ENCODE data around the gene KIAA1210.
A peak's percentile ranks its signal among the peaks of the same experiment; 100 is the strongest.

The KIAA1210 gene

DNA sequence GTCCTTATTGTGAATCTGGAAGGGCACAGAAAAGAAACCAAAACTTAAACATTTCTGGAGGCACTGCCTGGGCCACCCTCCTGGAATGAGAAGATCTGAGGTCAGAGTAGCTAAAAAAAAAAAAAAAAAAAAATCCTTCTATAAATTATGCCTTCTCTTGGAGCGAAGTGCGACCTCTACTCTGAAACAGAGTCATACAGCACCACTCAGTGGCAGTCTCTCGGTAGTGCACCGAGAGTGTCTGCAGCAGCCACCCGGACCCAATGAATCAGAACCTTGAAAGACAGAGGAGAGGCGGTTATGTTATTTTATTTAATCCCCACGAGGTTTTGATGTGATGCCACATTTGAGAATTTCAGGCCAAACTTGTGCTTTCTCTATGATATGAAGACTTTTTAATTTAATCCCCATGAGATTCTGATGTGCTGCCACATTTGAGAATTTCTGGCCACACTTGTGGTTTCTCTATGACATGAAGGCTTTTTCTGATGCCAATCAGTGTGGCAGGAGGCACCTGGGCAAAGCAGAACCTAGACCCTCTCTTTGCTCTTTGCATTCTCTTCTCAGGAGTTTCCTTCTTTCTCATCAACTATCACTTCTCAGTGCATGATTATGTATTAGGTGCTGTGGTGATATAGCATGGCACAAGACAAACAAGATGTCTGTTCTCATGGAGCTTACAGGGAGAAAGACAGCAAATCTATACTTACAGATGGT is 60.4 kb downstream of the KIAA1210 start:
- no peaks in the 10 kb centered on the region for H3K9me3 ChIP-seq (ENCODE audit: severe bottlenecking)
- H3K27me3 ChIP-seq (ENCODE audit: insufficient read depth, poor library complexity, severe bottlenecking) = no peaks in the 10 kb centered on the region
- TF ChIP-seq, protein P1, sequence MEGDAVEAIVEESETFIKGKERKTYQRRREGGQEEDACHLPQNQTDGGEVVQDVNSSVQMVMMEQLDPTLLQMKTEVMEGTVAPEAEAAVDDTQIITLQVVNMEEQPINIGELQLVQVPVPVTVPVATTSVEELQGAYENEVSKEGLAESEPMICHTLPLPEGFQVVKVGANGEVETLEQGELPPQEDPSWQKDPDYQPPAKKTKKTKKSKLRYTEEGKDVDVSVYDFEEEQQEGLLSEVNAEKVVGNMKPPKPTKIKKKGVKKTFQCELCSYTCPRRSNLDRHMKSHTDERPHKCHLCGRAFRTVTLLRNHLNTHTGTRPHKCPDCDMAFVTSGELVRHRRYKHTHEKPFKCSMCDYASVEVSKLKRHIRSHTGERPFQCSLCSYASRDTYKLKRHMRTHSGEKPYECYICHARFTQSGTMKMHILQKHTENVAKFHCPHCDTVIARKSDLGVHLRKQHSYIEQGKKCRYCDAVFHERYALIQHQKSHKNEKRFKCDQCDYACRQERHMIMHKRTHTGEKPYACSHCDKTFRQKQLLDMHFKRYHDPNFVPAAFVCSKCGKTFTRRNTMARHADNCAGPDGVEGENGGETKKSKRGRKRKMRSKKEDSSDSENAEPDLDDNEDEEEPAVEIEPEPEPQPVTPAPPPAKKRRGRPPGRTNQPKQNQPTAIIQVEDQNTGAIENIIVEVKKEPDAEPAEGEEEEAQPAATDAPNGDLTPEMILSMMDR (IDR thresholded peaks at IDR 0.05; ENCODE audit: poor library complexity, severe bottlenecking) = peak; percentile 53
- H3K4me1 ChIP-seq (ENCODE audit: insufficient read depth, poor library complexity, severe bottlenecking) = no peaks in the 10 kb centered on the region
- H3K27ac ChIP-seq (ENCODE audit: poor library complexity, severe bottlenecking) = no peak overlapping the region
- H3K36me3 ChIP-seq (ENCODE audit: low read depth) = no peaks in the 10 kb centered on the region
- no peak for ATAC-seq (ENCODE audit: low read depth)
- DNase-seq (ENCODE audit: low spot score) = no peak
- H3K4me3 ChIP-seq (ENCODE audit: severe bottlenecking) = no peak overlapping the region

DNA sequence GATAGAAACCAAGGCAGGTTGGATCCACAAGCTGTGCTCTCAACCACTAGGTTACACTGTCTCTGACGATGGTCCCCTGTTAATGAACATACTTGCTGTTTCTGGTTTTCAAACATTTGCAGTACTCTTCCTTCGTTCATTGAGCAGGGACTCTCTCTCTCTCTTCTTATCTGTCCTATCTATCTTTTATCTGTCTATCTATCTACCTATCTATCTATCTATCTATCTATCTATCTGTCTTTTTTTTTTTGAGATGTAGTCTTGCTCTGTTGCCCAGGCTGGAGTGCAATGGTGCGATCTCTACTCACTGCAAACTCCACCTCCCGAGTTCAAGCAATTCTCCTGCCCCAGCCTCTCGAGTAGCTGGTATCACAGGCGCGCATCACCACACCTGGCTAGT is 64.2 kb downstream of the KIAA1210 start:
- H3K27ac ChIP-seq (ENCODE audit: poor library complexity, severe bottlenecking) = no peak overlapping the region
- no peaks in the 10 kb centered on the region for H3K27me3 ChIP-seq (ENCODE audit: insufficient read depth, poor library complexity, severe bottlenecking)
- DNase-seq (ENCODE audit: low spot score) = no peak
- no peak overlapping the region for H3K4me3 ChIP-seq (ENCODE audit: severe bottlenecking)
- no peak for ATAC-seq (ENCODE audit: low read depth)
- no peaks in the 10 kb centered on the region for H3K9me3 ChIP-seq (ENCODE audit: severe bottlenecking)
- no peaks in the 10 kb centered on the region for H3K36me3 ChIP-seq (ENCODE audit: low read depth)
- TF ChIP-seq, protein P1 (IDR thresholded peaks at IDR 0.05; ENCODE audit: poor library complexity, severe bottlenecking) = no peak
- no peaks in the 10 kb centered on the region for H3K4me1 ChIP-seq (ENCODE audit: insufficient read depth, poor library complexity, severe bottlenecking)

DNA sequence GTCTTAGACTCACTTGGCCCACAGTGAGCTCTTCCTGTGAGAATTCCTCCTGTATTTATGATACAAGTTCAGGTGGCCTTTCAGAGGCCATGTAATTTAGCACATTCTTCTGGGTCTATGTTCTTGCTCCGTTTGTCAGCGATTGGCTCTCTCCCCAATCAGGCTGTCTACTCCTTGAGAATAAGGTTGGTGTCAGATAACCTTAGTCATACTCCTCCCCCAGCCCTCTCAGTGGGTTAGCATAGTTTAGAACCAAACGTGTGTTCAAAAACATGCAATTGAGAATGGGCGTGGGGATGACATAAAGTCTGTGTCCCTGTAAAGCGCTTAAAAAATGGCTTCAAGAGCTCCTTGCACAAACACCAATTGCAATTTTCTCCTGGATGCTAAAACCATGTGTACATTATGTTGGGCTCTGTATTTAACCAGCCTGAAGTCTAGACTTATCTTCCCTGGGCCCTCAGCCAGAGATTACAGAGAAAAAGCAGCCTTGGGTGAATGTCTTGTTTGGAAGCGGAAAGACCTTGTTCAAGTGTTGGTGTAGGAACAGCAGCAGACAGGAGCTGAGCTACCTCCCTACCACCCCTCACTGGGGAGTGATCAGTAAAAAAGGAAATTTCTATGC is 64.8 kb downstream of the KIAA1210 start:
- H3K4me3 ChIP-seq (ENCODE audit: severe bottlenecking) = no peak overlapping the region
- ATAC-seq (ENCODE audit: low read depth) (peak; percentile 52; the same call in 1 of the 3 replicates), DNase-seq (ENCODE audit: low spot score) (no peak)
- TF ChIP-seq, protein P1 (IDR thresholded peaks at IDR 0.05; ENCODE audit: poor library complexity, severe bottlenecking) = no peak
- H3K9me3 ChIP-seq (ENCODE audit: severe bottlenecking) = no peaks in the 10 kb centered on the region
- no peaks in the 10 kb centered on the region for H3K27me3 ChIP-seq (ENCODE audit: insufficient read depth, poor library complexity, severe bottlenecking)
- no peaks in the 10 kb centered on the region for H3K4me1 ChIP-seq (ENCODE audit: insufficient read depth, poor library complexity, severe bottlenecking)
- H3K27ac ChIP-seq (ENCODE audit: poor library complexity, severe bottlenecking) = no peak overlapping the region
- H3K36me3 ChIP-seq (ENCODE audit: low read depth) = no peaks in the 10 kb centered on the region

DNA sequence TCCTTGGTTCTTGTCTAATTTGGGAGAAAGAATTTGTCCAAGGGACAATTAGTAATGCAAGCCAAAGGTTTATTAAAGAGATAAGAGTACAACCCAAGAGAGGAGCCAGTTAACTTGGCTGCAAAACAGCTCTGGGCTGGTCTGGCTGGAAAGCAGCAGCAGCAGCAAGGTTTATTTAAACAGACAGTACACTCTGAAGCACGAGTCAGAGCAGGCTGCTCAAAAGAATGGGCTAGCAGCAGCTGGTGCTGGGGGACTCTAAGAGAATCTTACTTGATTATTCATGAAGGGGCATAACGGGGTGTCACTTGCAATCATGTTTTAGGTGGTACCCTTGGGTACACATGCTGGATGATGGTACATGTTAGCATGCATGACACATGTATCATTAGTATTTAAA is 71.9 kb downstream of the KIAA1210 start:
- Histone ChIP-seq H3K36me3 (ENCODE audit: low read depth) (no peaks in the 10 kb centered on the region), H3K27ac (ENCODE audit: poor library complexity, severe bottlenecking) (no peak overlapping the region), H3K27me3 (ENCODE audit: insufficient read depth, poor library complexity, severe bottlenecking) (no peaks in the 10 kb centered on the region), H3K4me1 (ENCODE audit: insufficient read depth, poor library complexity, severe bottlenecking) (no peaks in the 10 kb centered on the region), H3K4me3 (ENCODE audit: severe bottlenecking) (no peak overlapping the region), H3K9me3 (ENCODE audit: severe bottlenecking) (no peaks in the 10 kb centered on the region)
- TF ChIP-seq, protein P1 (IDR thresholded peaks at IDR 0.05; ENCODE audit: poor library complexity, severe bottlenecking) = no peak
- ATAC-seq (ENCODE audit: low read depth) (no peak), DNase-seq (ENCODE audit: low spot score) (no peak)

DNA sequence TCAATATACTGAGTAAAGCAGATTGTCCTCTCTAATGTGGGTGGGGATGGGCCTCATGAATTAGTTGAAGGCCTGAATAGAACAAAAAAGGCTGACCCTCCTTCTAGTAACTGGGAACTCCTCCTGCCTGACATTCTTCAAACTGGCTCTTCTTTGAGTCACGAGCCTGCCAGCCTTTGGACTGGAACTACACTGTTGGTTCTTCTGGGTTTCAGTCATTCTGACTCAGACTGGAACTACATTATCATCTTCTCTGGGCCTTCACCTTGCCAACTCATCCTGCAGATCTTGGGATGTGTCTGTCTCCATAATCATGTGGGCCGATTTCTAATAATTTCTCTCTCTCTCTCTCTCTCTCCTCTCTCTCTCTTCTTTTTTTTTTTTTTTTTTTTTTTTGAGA is 81.7 kb downstream of the KIAA1210 start:
- DNase-seq (ENCODE audit: low spot score) (no peak), ATAC-seq (ENCODE audit: low read depth) (no peak)
- H3K9me3 ChIP-seq (ENCODE audit: severe bottlenecking) = no peaks in the 10 kb centered on the region
- H3K27ac ChIP-seq (ENCODE audit: poor library complexity, severe bottlenecking) = no peak overlapping the region
- no peaks in the 10 kb centered on the region for H3K4me1 ChIP-seq (ENCODE audit: insufficient read depth, poor library complexity, severe bottlenecking)
- no peak overlapping the region for H3K4me3 ChIP-seq (ENCODE audit: severe bottlenecking)
- no peaks in the 10 kb centered on the region for H3K36me3 ChIP-seq (ENCODE audit: low read depth)
- TF ChIP-seq, protein P1 (IDR thresholded peaks at IDR 0.05; ENCODE audit: poor library complexity, severe bottlenecking) = no peak
- no peaks in the 10 kb centered on the region for H3K27me3 ChIP-seq (ENCODE audit: insufficient read depth, poor library complexity, severe bottlenecking)
